Stimulated activated CD8-positive, alpha-beta memory T cell treated with anti-CD3 and anti-CD28 coated beads, Interleukin-4, amount 100 ng/mL, for 4 hours (primary cell): Measurements from ENCODE around the gene KIF4A.
"Not testable (repeated sequence)": the region's sequence is repeated elsewhere in the genome, so short reads cannot be mapped to it uniquely, and the experiment has no call there.

ENCODE experiments used
- DNase-seq, 2 donors: peaks; one replicate each; pipeline ENCODE4 v3.0.0-alpha.2; 2020; ENCODE audit warnings: low read depth in 2 of 2, low spot score in 1 of 2

Gene KIF4A

GRCh38 chrX:70289793-70290770 lies at the start of gene KIF4A, which contains the start of gene PDZD11:
KIF4A (plus strand) TSS chrX:70290104; CDS start chrX:70290459, 355 bp downstream.
PDZD11 (minus strand) TSS chrX:70289927; CDS start chrX:70289341, 586 bp downstream.
- peak; percentile 23 to 52 for DNase-seq

- DNase-seq = no peak
Measured at GRCh38 chrX:70240751-70241150, 49.2 kb upstream of the KIF4A start.

GRCh38 chrX:70241501-70241900 lies 48.4 kb upstream of the KIF4A start:
- no peak for DNase-seq

GRCh38 chrX:70243601-70244000 lies 46.3 kb upstream of the KIF4A start:
- DNase-seq = not testable (repeated sequence)

- DNase-seq = no peak
Measured at GRCh38 chrX:70244881-70245280, 45.0 kb upstream of the KIF4A start.

GRCh38 chrX:70247252-70247651 lies 42.7 kb upstream of the KIF4A start:
- DNase-seq = no peak

GRCh38 chrX:70252491-70252890 lies 37.4 kb upstream of the KIF4A start:
- DNase-seq = no peak

GRCh38 chrX:70253377-70254062 lies 36.4 kb upstream of the KIF4A start:
- no peak for DNase-seq

GRCh38 chrX:70254063-70254400 lies 35.9 kb upstream of the KIF4A start:
- DNase-seq = no peak

GRCh38 chrX:70254909-70255308 lies 35.0 kb upstream of the KIF4A start:
- DNase-seq = no peak

- no peak for DNase-seq
Measured at GRCh38 chrX:70255452-70255851, 34.5 kb upstream of the KIF4A start.

GRCh38 chrX:70257423-70258288 lies 32.2 kb upstream of the KIF4A start:
- no peak for DNase-seq

- DNase-seq = no peak
Measured at GRCh38 chrX:70260104-70260503, 29.8 kb upstream of the KIF4A start, which contains the start of gene P2RY4. P2RY4 (minus strand) TSS chrX:70260204; CDS start chrX:70259624, 580 bp downstream.

GRCh38 chrX:70262952-70263567 lies 26.8 kb upstream of the KIF4A start:
- DNase-seq = no peak

- DNase-seq = no peak
Measured at GRCh38 chrX:70264784-70265183, 25.1 kb upstream of the KIF4A start.

GRCh38 chrX:70268034-70268433 lies 21.9 kb upstream of the KIF4A start, which contains the start of gene ARR3:
ARR3 (plus strand) TSS chrX:70268334; CDS start chrX:70269386, 1,052 bp downstream.
- DNase-seq = no peak

GRCh38 chrX:70274029-70274428 lies 15.9 kb upstream of the KIF4A start:
- DNase-seq = not testable (repeated sequence)

- DNase-seq = no peak
Measured at GRCh38 chrX:70279081-70279480, 10.8 kb upstream of the KIF4A start.

GRCh38 chrX:70280573-70280972 lies 9.3 kb upstream of the KIF4A start:
- no peak for DNase-seq

GRCh38 chrX:70281951-70282350 lies 8.0 kb upstream of the KIF4A start, which contains the start of gene RAB41:
RAB41 (plus strand) TSS chrX:70282172; CDS start chrX:70282218, 46 bp downstream.
- DNase-seq = no peak
